Measurements from ENCODE around the gene PCOLCE2. TPM values are rescaled to one million over a fixed set of nuclear protein-coding genes. Genes with fewer than 3 reads are reported as not detected.

The PCOLCE2 gene
- total RNA-seq, 1 donor from 2014 or later: 2.0 TPM

- Mint-ChIP-seq H3K27me3 (no peaks in the 10 kb centered on the region), H3K4me1 (ENCODE audit: low read depth) (peaks cover 7% of the 10 kb centered on the region), H3K9me3 (ENCODE audit: low read depth) (no peaks in the 10 kb centered on the region), H3K27ac (no peak overlapping the region), H3K36me3 (ENCODE audit: insufficient read depth) (no peaks in the 10 kb centered on the region), H3K4me3 (ENCODE audit: low read depth) (no peak overlapping the region)
- TF ChIP-seq CTCF (IDR thresholded peaks at IDR 0.05; ENCODE audit: unreplicated experiment): no peak
- no peak for DNase-seq (ENCODE audit: low spot score, unreplicated experiment)
Measured at GRCh38 chr3:142849148-142849547, 39.7 kb downstream of the PCOLCE2 start.

- H3K9me3 Mint-ChIP-seq (ENCODE audit: low read depth): no peaks in the 10 kb centered on the region
- no peaks in the 10 kb centered on the region for H3K36me3 Mint-ChIP-seq (ENCODE audit: insufficient read depth)
- H3K4me3 Mint-ChIP-seq (ENCODE audit: low read depth): no peak overlapping the region
- H3K27ac Mint-ChIP-seq: no peak overlapping the region
- no peak for TF ChIP-seq CTCF (IDR thresholded peaks at IDR 0.05; ENCODE audit: unreplicated experiment)
- no peak for DNase-seq (ENCODE audit: low spot score, unreplicated experiment)
- no peaks in the 10 kb centered on the region for H3K4me1 Mint-ChIP-seq (ENCODE audit: low read depth)
- no peaks in the 10 kb centered on the region for H3K27me3 Mint-ChIP-seq
Measured at GRCh38 chr3:142846779-142847577, 41.9 kb downstream of the PCOLCE2 start.

- Mint-ChIP-seq H3K4me3 (ENCODE audit: low read depth) (no peak overlapping the region), H3K9me3 (ENCODE audit: low read depth) (no peaks in the 10 kb centered on the region), H3K36me3 (ENCODE audit: insufficient read depth) (no peaks in the 10 kb centered on the region), H3K27me3 (no peaks in the 10 kb centered on the region), H3K4me1 (ENCODE audit: low read depth) (no peaks in the 10 kb centered on the region), H3K27ac (no peak overlapping the region)
- peak; percentile 52 for TF ChIP-seq CTCF (IDR thresholded peaks at IDR 0.05; ENCODE audit: unreplicated experiment)
- no peak for DNase-seq (ENCODE audit: low spot score, unreplicated experiment)
Measured at GRCh38 chr3:142844339-142844977, 44.4 kb downstream of the PCOLCE2 start.

GRCh38 chr3:142839831-142840230, 49.1 kb downstream of the PCOLCE2 start:
- Mint-ChIP-seq H3K4me1 (ENCODE audit: low read depth) (no peaks in the 10 kb centered on the region), H3K27me3 (no peaks in the 10 kb centered on the region), H3K4me3 (ENCODE audit: low read depth) (no peak overlapping the region), H3K27ac (no peak overlapping the region), H3K9me3 (ENCODE audit: low read depth) (no peaks in the 10 kb centered on the region), H3K36me3 (ENCODE audit: insufficient read depth) (no peaks in the 10 kb centered on the region)
- no peak for DNase-seq (ENCODE audit: low spot score, unreplicated experiment)
- no peak for TF ChIP-seq CTCF (IDR thresholded peaks at IDR 0.05; ENCODE audit: unreplicated experiment)

GRCh38 chr3:142837526-142837925, 51.4 kb downstream of the PCOLCE2 start:
- H3K4me3 Mint-ChIP-seq (ENCODE audit: low read depth): no peak overlapping the region
- no peak for DNase-seq (ENCODE audit: low spot score, unreplicated experiment)
- H3K27ac Mint-ChIP-seq: no peak overlapping the region
- H3K27me3 Mint-ChIP-seq: no peaks in the 10 kb centered on the region
- H3K9me3 Mint-ChIP-seq (ENCODE audit: low read depth): no peaks in the 10 kb centered on the region
- H3K4me1 Mint-ChIP-seq (ENCODE audit: low read depth): no peaks in the 10 kb centered on the region
- no peaks in the 10 kb centered on the region for H3K36me3 Mint-ChIP-seq (ENCODE audit: insufficient read depth)
- no peak for TF ChIP-seq CTCF (IDR thresholded peaks at IDR 0.05; ENCODE audit: unreplicated experiment)

Measured in progenitor cell of endocrine pancreas (in vitro differentiated cells).